Stimulated activated naive CD4-positive, alpha-beta T cell (primary cell): ENCODE data around the gene ZBTB25.
"Not testable (repeated sequence)": the region's sequence is repeated elsewhere in the genome, so short reads cannot be mapped to it uniquely, and the experiment has no call there.

Source experiments
- DNase-seq, 6 experiments: peaks; one replicate each; lab custom pipeline; 2025; lab: John Stamatoyannopoulos, UW

The ZBTB25 gene, protein sequence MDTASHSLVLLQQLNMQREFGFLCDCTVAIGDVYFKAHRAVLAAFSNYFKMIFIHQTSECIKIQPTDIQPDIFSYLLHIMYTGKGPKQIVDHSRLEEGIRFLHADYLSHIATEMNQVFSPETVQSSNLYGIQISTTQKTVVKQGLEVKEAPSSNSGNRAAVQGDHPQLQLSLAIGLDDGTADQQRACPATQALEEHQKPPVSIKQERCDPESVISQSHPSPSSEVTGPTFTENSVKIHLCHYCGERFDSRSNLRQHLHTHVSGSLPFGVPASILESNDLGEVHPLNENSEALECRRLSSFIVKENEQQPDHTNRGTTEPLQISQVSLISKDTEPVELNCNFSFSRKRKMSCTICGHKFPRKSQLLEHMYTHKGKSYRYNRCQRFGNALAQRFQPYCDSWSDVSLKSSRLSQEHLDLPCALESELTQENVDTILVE

DNA sequence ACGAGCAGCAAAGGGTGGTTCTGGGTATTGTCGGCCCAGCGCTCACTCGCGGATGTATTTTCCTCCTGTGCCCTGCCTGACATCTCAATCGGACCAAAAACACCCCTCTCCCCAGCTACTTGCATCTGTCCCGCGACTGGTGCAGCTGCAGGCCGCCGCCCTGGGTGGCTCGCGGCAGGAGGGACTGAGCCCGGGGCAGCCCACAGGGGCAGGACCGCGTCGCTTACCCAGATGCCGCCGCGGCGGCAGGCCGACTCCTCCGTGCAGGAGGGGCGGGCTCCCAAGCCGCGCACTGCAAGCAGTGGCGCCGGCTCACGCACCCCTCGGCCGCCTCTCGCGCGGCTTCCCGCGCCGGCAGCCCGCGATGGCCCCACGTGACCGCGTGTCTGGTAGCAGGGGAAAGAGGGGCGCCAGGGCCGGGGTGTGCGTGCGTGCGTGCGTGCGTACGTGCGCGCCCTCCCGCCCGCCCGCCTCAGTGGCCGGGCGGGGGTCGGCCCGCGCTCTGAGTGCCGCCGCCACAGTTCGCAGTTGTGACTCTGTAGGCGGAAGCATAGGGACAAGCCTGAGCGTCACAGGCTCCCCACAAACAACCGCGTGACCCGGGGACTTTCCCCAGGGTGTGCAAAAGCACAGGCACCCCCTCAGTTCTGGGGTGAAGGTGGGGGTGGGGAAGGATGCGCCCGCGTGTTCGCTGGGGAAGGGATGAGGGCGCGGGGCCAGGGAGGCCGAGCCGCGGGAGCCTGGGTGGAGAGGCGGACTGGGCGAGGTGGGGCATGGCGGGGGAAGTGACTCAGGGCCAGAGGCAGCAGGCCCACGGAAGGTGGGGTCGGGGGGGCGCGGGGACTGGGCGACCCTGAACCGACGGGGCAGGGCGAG is at the start of gene ZBTB25:
Gene ZBTB25, minus strand, starts transcription at position 405 of the 876 bp plus-strand sequence. CDS start 13,305 bp downstream, outside the sequence.
- peak; percentile 95 to 99 (median 98) for DNase-seq

DNA sequence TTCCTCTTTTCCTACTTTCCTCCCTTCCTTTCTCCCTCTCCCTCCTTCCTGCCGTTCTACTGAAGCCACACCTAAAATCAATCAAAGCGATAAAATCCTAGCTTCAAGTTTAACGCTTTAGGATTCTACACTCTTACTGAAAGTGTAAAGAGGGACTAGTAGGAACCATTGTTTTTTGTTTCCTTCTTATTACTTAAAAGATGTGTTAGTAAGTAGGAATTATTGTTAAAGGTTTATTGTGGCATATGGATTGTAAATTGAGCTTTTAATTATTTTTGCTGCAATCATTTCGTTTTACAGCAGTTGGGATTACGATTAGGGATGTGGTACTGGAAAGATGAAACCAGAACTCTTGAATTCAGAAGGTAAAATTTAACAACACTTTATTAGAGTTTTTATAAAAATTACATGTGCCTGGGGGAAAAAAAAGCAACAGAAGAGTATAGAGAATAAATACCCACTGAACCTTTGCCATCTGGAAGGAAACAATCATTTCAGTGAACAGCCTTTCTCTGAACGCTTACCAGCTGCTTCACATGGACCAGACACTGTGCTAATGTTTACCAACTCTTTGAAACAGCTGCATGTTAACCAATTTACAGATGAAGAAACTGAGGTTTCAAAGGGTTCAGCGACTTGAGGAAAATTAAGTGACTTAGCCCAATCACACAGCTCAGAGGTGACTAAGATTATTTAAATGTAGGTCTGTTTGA is 47.1 kb upstream of the ZBTB25 start:
- no peak for DNase-seq

DNA sequence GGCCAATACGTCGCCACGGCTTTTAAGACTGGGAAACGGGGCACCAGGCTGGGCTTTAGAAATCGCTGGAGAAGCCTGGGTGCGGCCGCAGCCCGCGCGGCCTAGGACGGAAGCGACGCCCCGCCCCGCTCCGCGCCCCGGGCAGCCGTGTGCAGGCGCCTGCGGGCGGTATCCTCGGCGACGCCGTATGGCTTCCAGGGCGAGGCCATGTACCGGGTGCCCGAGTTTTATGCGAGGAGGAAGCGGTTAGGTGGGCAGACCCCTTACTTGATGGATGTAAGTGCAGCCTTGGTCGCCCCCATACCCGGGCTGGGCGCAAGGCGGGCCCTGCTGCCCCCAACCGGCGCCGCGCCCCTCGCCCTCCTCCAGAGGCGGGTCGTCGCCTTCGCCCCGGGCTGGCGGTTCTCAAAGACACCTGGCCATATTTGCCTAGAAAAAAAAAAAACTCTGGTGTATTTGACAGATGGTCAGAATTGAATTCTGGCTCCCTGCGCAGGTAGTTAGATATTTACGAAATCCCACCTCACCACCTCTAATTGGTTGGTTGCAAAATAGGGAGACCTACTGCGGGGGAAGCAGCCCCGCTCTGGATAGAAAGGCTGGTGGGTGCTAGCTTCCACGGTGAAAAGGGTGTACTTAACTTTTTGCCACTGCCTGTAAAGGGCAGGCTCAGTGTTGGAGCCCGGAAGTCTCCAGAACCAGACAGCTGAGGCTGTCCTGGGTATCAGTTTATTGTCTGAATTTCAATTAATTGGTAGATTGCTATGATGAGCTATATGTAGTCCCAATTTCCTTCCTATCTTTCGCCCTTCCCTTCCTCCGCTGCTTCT is 46.4 kb upstream of the ZBTB25 start, which contains the start of gene PPP1R36:
Gene PPP1R36, plus strand, starts transcription at position 171 of the 830 bp plus-strand sequence. Its CDS starts 37 bp downstream, at position 208.
- peak in 5 of 6 experiments; percentile 9 to 25 (median 12) for DNase-seq

DNA sequence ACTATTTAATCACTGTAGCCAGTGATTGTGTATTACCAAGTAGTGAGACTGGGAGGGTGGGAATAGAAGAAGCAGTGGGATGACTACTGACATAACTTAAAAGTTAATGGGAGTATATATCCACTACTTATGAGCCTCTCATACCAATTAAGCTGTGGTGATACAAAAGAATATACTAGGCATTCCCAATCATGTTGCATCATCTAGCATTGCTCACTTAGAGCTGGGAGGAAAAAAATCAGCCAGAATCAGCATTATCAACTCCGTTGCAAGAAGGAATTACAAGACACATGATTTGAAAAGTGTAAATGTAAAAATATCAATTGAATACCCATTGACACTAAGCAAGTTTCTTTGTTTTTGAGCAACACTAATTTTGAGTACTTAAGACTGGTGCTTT is 45.4 kb upstream of the ZBTB25 start:
- DNase-seq = no peak

- DNase-seq = no peak
Measured at GRCh38 chr14:64544607-64545312, 41.1 kb upstream of the ZBTB25 start.

- no peak for DNase-seq
Measured at GRCh38 chr14:64542836-64543201, 39.2 kb upstream of the ZBTB25 start.

- peak in 4 of 6 experiments; percentile 6 to 36 (median 12) for DNase-seq
Measured at GRCh38 chr14:64541972-64542835, 38.6 kb upstream of the ZBTB25 start.

DNA sequence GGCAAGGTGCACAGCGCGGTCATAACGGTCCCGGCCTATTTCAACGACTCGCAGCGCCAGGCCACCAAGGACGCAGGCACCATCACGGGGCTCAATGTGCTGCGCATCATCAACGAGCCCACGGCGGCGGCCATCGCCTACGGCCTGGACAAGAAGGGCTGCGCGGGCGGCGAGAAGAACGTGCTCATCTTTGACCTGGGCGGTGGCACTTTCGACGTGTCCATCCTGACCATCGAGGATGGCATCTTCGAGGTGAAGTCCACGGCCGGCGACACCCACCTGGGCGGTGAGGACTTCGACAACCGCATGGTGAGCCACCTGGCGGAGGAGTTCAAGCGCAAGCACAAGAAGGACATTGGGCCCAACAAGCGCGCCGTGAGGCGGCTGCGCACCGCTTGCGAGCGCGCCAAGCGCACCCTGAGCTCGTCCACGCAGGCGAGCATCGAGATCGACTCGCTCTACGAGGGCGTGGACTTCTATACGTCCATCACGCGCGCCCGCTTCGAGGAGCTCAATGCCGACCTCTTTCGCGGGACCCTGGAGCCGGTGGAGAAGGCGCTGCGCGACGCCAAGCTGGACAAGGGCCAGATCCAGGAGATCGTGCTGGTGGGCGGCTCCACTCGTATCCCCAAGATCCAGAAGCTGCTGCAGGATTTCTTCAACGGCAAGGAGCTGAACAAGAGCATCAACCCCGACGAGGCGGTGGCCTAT is 37.8 kb upstream of the ZBTB25 start:
- DNase-seq = peak in 3 of 6 experiments; percentile 12 to 27 (median 19)

DNA sequence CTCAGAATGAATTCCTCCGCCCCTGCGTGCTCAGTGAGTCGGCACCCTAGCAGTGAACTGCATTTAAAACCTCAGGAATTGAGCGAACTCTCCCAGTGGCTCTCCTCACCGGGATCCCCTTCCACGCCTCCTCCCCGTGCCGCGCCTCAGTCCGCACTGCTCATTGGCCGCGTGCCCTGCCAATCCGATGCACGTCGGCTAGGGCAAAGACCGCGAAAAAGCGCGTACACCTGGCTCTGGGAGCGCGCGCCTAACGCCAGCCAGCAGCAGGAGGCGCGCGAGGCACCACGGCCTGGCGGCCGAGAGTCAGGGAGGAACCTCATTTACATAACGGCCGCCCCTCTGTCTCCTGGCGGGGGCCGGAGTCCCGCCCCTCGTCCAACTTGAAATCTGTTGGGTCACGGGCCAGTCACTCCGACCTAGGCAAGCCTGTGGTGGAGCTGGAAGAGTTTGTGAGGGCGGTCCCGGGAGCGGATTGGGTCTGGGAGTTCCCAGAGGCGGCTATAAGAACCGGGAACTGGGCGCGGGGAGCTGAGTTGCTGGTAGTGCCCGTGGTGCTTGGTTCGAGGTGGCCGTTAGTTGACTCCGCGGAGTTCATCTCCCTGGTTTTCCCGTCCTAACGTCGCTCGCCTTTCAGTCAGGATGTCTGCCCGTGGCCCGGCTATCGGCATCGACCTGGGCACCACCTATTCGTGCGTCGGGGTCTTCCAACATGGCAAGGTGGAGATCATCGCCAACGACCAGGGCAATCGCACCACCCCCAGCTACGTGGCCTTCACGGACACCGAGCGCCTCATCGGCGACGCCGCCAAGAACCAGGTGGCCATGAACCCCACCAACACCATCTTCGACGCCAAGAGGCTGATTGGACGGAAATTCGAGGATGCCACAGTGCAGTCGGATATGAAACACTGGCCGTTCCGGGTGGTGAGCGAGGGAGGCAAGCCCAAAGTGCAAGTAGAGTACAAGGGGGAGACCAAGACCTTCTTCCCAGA is 36.9 kb upstream of the ZBTB25 start, which contains the start of gene HSPA2:
Gene HSPA2, plus strand, starts transcription at position 534 of the 995 bp plus-strand sequence. Its CDS starts 109 bp downstream, at position 643.
- peak; percentile 87 to 98 (median 92) for DNase-seq

DNA sequence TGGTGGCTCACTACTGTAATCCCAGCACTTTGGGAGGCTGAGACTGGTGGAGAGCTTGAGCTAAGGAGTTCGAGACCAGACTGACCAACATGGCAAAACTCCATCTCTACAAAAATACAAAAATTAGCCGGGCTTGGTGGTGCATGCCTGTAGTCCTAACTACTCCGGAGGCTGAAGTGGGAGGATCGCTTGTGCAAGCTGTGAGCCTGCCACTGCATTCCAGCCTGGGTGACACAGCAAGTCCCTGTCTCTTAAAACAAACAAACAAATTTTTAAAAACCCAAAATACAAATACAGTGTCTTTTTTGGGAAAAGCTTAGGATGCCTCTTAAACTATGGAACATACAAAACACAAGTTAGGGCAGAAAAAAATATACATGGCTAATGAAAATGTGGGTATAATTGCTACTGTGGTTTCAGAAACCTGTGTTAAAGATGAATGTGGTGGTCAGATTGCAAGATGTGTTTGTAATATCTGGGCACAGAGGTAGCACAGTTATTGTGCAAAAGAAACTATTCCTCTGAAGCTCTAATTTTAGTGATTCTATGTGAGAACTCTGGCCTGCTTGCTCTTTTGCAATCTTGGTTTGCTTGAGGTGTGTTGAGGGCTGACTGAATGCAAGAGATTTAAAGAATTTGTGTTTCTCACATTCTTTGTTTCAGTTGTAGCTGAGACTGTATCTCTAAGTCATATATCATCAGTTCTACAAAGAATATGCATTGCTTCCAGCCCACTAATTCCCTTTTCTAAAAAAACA is 33.0 kb upstream of the ZBTB25 start:
- DNase-seq = no peak

GRCh38 chr14:64531567-64531966 is 27.9 kb upstream of the ZBTB25 start:
- DNase-seq = no peak

GRCh38 chr14:64525354-64525753 is 21.7 kb upstream of the ZBTB25 start:
- no peak for DNase-seq

DNA sequence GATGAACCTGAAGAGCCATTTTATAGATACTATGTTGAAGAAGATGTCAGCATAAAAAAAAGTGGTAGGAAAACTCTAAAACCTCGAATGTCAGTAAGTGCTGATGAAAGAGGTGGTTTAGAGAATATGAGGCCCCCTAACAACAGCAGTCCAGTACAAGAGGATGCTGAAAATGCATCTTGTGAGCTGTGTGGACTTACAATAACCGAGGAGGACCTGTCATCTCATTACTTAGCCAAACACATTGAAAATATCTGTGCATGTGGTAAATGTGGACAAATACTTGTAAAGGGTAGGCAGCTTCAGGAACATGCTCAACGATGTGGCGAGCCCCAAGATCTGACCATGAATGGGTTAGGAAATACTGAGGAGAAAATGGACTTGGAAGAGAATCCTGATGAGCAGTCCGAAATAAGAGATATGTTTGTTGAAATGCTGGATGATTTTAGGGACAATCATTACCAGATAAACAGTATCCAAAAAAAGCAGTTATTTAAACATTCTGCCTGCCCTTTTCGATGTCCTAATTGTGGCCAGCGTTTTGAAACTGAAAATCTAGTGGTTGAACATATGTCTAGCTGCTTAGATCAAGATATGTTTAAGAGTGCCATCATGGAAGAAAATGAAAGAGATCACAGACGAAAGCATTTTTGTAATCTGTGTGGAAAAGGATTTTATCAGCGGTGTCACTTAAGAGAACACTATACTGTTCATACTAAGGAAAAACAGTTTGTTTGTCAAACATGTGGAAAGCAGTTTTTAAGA is 19.1 kb upstream of the ZBTB25 start:
- no peak for DNase-seq

DNA sequence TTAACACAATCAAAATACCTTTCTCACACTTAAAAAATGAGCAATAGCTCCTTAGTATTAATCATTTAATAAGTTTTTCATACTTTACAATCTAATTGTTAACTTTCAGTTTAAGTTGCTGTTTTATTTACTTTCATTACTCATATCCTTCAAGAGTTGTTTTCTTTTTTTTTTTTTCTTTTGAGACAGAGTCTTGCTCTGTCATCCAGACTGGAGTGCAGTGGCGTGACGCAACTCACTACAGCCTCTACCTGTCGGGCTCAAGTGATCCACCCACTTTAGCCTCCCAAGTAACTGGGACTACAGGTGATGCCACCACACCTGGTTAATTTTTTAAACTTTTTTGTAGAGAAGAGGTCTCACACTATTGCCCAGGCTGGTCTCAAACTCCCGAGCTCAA is 17.1 kb upstream of the ZBTB25 start:
- DNase-seq = no peak

GRCh38 chr14:64518229-64518628 is 14.6 kb upstream of the ZBTB25 start:
- DNase-seq = no peak

GRCh38 chr14:64517667-64518066 is 14.0 kb upstream of the ZBTB25 start:
- DNase-seq = not testable (repeated sequence)
